Fibroblast of skin of left quadriceps (primary cell): Measurements from ENCODE around the gene HBM.
A peak's percentile ranks its signal among the peaks of the same experiment; 100 is the strongest.
"Not testable (repeated sequence)": the region's sequence is repeated elsewhere in the genome, so short reads cannot be mapped to it uniquely, and the experiment has no call there.

ENCODE experiments used
- DNase-seq, 2 experiments: peaks; one replicate each; pipeline ENCODE4 v3.0.0-alpha.2; 2013; ENCODE audit warnings: low read depth in 2 of 2

The HBM gene

GRCh38 chr16:185213-185612 is 19.4 kb downstream of the HBM start:
- no peak for DNase-seq

GRCh38 chr16:185691-186090 is 19.9 kb downstream of the HBM start:
- DNase-seq, result no peak

- DNase-seq, result no peak
These were observed 21.6 kb downstream of the HBM start for GRCh38 chr16:187330-187729.

DNA sequence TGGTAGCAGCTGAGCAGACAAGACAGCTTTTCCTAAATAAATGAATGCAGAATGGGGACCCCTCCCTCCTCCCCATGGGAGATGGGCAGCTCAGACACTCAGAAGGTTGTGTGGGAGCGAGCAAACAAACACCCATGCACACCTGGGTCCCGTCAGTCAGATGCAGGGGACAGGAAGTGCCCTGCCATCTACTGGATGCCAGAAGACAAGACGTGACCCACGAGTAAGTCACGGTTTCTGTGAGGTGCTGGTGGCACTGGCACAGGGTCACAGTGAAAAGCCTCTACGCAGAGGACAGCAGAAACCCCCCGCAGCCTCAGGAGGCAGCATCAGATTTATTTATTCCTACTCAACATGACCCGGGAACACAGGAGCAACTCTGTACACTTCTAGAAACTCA is 22.9 kb downstream of the HBM start:
- no peak for DNase-seq

DNA sequence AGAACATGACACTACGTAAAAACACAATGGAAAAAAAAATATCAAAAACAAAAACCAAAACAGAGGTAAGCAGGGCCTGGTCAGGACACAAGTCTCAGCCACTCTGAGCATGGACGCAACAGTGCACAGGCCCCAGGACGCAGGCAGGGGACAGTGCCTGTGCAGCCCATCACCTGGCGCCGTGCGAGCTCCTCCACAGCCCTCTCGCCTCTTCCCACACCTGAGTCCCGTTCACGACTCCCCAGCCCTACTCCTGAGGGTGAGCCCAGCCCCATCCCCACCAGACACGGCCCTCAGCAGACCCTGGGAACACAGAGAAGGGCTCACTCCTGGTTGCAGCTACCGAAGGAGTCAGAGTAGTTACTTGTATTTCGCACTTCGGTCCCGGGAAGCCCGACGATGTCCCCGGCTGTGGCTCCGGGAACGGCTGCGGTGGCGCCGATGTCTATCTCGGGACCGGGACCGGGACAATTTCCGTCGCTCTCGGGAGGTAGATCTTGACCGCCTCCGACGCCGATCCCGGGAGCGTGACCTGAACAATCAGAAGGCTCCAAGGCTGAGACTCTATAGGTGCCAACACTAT is 23.9 kb downstream of the HBM start:
- no peak for DNase-seq

DNA sequence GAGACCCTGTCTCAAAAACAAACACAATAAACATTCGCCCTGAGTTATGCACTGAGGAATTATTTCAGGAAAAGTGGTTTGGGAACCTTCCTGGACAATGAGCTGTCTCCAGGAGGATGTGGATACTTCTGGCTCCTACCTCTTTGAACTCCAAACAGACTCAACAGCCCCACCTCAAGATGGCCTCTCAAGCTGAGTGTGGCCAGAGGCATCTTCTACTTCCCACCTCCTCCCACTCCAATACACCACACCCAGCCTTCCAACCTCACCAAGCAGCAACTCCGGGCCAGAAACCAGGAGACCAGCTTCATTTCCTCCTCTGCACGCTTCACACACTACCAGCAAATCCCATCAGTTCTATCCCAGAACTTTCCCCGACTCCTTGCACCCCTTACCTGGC is 26.1 kb downstream of the HBM start:
- no peak for DNase-seq

DNA sequence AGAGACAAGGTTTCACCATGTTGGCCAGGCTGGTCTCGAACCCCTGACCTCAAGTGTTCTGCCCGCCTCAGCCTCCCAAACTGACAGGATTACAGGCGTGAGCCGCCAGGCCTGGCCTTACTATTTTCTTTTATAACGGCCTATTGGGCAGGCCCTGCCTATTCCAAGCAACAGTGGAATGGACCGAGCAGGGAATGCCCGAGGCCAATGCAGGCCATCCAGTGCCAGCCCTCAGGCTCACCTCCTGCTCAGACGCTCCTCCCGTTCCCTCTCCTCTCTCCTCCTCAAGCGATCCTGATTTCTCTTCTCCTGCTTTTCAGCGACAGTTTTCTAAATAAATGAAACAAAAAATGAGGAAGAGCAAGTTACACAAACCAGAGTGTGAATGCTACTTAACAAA is 26.9 kb downstream of the HBM start:
- no peak for DNase-seq

GRCh38 chr16:193441-193840 is 27.7 kb downstream of the HBM start:
- DNase-seq, result no peak

- no peak for DNase-seq
These were observed 28.7 kb downstream of the HBM start for GRCh38 chr16:194516-194915.

DNA sequence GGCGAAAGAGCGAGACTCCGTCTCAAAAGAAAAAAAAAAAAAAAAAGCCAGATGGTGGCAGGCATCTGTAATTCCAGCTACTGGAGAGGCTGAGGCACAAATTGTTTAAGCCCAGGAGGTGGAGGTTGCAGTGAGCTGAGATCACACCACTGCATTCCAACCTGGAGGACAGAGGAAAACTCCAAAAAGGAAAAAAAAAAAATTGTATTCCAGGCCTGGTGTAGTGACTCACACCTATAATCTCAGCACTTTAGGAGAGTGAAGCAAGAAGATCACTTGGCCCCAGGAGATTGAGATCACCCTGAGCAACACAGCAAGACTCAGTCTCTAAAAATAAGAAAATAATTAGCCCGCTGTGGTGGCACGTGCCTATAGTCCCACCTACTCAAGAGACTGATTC is 34.6 kb downstream of the HBM start:
- peak; percentile 23 to 26 for DNase-seq

GRCh38 chr16:203246-203645 is 37.5 kb downstream of the HBM start:
- DNase-seq, result no peak

DNA sequence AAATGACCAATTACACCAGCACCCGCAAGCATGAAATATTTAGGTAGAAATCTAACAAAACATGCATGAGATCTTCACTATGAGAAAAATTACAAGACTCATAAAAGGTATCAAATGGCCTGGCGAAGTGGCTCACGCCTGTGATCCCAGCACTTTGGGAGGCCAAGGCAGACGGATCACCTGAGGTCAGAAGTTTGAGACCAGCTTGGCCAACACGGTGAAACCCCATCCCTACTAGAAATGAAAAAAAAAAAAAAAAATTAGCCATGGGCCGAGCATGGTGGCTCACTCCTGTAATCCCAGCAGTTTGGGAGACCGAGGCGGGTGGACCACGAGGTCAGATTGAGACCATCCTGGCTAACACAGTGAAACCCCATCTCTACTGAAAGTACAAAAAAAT is 38.3 kb downstream of the HBM start:
- not testable (repeated sequence) for DNase-seq

GRCh38 chr16:209359-209758 is 43.6 kb downstream of the HBM start:
- DNase-seq, result not testable (repeated sequence)

DNA sequence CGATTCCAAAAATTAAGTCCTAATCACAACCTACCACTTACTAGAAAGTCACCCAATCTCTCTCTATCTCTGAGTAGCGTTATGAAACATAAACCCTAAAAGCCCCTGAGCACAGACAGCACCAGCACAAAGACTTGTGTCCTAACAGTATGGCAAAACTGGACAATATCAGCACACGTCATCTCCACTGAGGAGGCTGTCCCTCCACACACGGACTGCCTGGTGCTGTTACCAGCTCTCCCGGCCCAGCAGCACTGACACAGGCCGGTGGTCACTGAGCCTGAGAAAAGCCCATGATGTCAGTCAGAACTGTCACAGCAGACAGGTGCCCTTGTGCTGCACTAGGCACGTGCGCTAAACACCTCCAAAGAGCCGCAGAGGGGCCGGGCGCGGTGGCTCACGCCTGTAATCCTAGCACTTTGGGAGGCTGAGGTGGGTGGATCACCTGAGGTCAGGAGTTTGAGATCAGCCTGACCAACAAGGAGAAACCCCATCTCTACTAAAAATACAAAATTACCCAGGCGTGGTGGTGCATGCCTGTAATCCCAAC is 45.9 kb downstream of the HBM start:
- not testable (repeated sequence) for DNase-seq

GRCh38 chr16:212999-213398 is 47.2 kb downstream of the HBM start:
- no peak for DNase-seq
